H1 (cell line): ENCODE results near the gene USP38. TPM values are rescaled to one million over a fixed set of nuclear protein-coding genes. Genes with fewer than 3 reads are reported as not detected.

Experiments used
- CTCF ChIA-PET: fragments of 300-600 bp; sonication (Branson Sonifier 250); formaldehyde crosslinking; loops from one replicate; lab custom pipeline; 2021; ENCODE audit not compliant: partially characterized antibody; lab: Charles Lee
- POLR2A ChIA-PET: fragments of 300-600 bp; sonication (Branson Sonifier 250); formaldehyde crosslinking; loops from one replicate; lab custom pipeline; 2021; ENCODE audit warnings: inconsistent platforms; ENCODE audit not compliant: partially characterized antibody; lab: Charles Lee
- DNase-seq, 2 experiments: peaks; one replicate each; pipeline versions ENCODE4 v3.0.0 to v3.0.0-alpha.2; 2010 to 2022; ENCODE audit warnings: low spot score in 2 of 2, low read depth in 1 of 2, mixed read lengths in 1 of 2
- FAIRE-seq: peaks from 2 replicates; lab custom pipeline; 2011; peaks lifted over from hg19 to GRCh38; lab: Jason Lieb, UNC
- H2AFZ ChIP-seq: 2 replicates; pipeline ENCODE4 v1.8.1; 2012; ENCODE audit warnings: low read length, inconsistent platforms
- H2AK5ac ChIP-seq: 2 replicates; pipeline ENCODE4 v1.6.1; 2013; ENCODE audit warnings: low read depth, low read length
- H2BK120ac ChIP-seq: replicated peaks from 2 replicates; pipeline ENCODE3; 2013; ENCODE audit warnings: low read depth, low read length, inconsistent platforms
- H2BK12ac ChIP-seq: 2 replicates; pipeline ENCODE4 v1.6.1; 2013; ENCODE audit warnings: low read depth, low read length
- H2BK15ac ChIP-seq: 2 replicates; pipeline ENCODE4 v1.6.1; 2013; ENCODE audit warnings: low read length
- H2BK20ac ChIP-seq: 2 replicates; pipeline ENCODE4 v1.6.1; 2013; ENCODE audit warnings: low read length
- H2BK5ac ChIP-seq: 2 replicates; pipeline ENCODE4 v1.6.1; 2013; ENCODE audit warnings: low read depth, low read length
- H3K14ac ChIP-seq: 2 replicates; pipeline ENCODE4 v1.6.1; 2013; ENCODE audit warnings: inconsistent platforms; ENCODE audit not compliant: insufficient read length
- H3K18ac ChIP-seq: 2 replicates; pipeline ENCODE4 v1.6.1; 2013; ENCODE audit warnings: low read length; ENCODE audit errors: extremely low read depth
- H3K23ac ChIP-seq: 2 replicates; pipeline ENCODE4 v1.6.1; 2013; ENCODE audit warnings: inconsistent platforms; ENCODE audit not compliant: insufficient read length
- H3K23me2 ChIP-seq: 2 replicates; pipeline ENCODE4 v1.6.1; 2013; ENCODE audit warnings: low read depth, low read length
- H3K27ac ChIP-seq: 2 replicates; pipeline ENCODE4 v1.6.1; 2011; ENCODE audit warnings: low read depth, low read length, inconsistent platforms
- H3K27me3 ChIP-seq, 4 experiments: replicated peaks in 1 of 4; 1 replicate in 1 of 4; 2 replicates in 3 of 4; pipeline versions ENCODE4 v1.6.1 to v1.8.1; 2011 to 2013; ENCODE audit warnings: low read length in 3 of 4, mild to moderate bottlenecking in 3 of 4, inconsistent platforms in 2 of 4, mixed read lengths in 2 of 4, moderate library complexity in 1 of 4; ENCODE audit not compliant: control insufficient read depth in 3 of 4, insufficient read depth in 3 of 4; ENCODE audit errors: extremely low read depth in 1 of 4
- H3K36me3 ChIP-seq, 4 experiments: 2 replicates each; pipeline versions ENCODE4 v1.6.1 to v1.8.1; 2011 to 2013; ENCODE audit warnings: mild to moderate bottlenecking in 4 of 4, low read length in 3 of 4, moderate library complexity in 2 of 4, control low read depth in 1 of 4, inconsistent platforms in 1 of 4; ENCODE audit not compliant: insufficient read depth in 4 of 4, control insufficient read depth in 2 of 4
- H3K4ac ChIP-seq: replicated peaks from 2 replicates; pipeline ENCODE3; 2013; ENCODE audit warnings: low read length, low read depth, mixed read lengths, inconsistent platforms; ENCODE audit not compliant: insufficient read length
- H3K4me1 ChIP-seq, 4 experiments: replicated peaks in 1 of 4; 1 replicate in 1 of 4; 2 replicates in 3 of 4; pipeline versions ENCODE4 v1.6.1 to v1.8.1; 2011 to 2013; ENCODE audit warnings: low read length in 3 of 4, inconsistent platforms in 2 of 4, mixed read lengths in 1 of 4; ENCODE audit not compliant: insufficient read depth in 4 of 4, control insufficient read depth in 3 of 4
- H3K4me2 ChIP-seq, 2 experiments: 2 replicates each; pipeline versions ENCODE4 v1.6.1 to v1.8.1; 2011 to 2013; ENCODE audit warnings: low read depth in 2 of 2, low read length in 2 of 2, control low read depth in 1 of 2, inconsistent platforms in 1 of 2, mild to moderate bottlenecking in 1 of 2; ENCODE audit not compliant: insufficient read depth in 1 of 2
- H3K4me3 ChIP-seq, 4 experiments: fragments of 200-600, 300-600 bp in 1 of 4; sonication (generic), shearing (Covaris generic), sonication (Bioruptor Twin) in 1 of 4; 2 replicates each; pipeline versions ENCODE4 v1.5.1 to v1.8.1; 2011 to 2016; ENCODE audit warnings: low read length in 4 of 4, low read depth in 3 of 4, control low read depth in 2 of 4, inconsistent platforms in 2 of 4, mild to moderate bottlenecking in 2 of 4, mixed read lengths in 1 of 4, moderate library complexity in 1 of 4; ENCODE audit not compliant: insufficient read depth in 2 of 4; ENCODE audit errors: extremely low read depth in 1 of 4
- H3K56ac ChIP-seq: replicated peaks from 2 replicates; pipeline ENCODE3; 2013; ENCODE audit warnings: low read depth, mild to moderate bottlenecking, mixed read lengths, low read length, inconsistent platforms; ENCODE audit not compliant: insufficient read length
- H3K79me1 ChIP-seq: 2 replicates; pipeline ENCODE4 v1.6.1; 2013; ENCODE audit warnings: low read depth, low read length, control low read depth
- H3K79me2 ChIP-seq, 2 experiments: 2 replicates each; pipeline versions ENCODE4 v1.6.1 to v1.8.1; 2012 to 2013; ENCODE audit warnings: low read length in 2 of 2, mild to moderate bottlenecking in 2 of 2, inconsistent platforms in 1 of 2; ENCODE audit not compliant: insufficient read depth in 2 of 2, control insufficient read depth in 1 of 2
- H3K9ac ChIP-seq, 4 experiments: replicated peaks in 1 of 4; 1 replicate in 1 of 4; 2 replicates in 3 of 4; pipeline versions ENCODE4 v1.6.1 to v1.8.1; 2011 to 2013; ENCODE audit warnings: low read depth in 3 of 4, low read length in 3 of 4, control low read depth in 2 of 4, mild to moderate bottlenecking in 2 of 4, moderate library complexity in 2 of 4, inconsistent platforms in 1 of 4; ENCODE audit errors: extremely low read depth in 1 of 4
- H3K9me3 ChIP-seq, 2 experiments: 2 replicates each; pipeline versions ENCODE4 v1.6.1 to v1.8.1; 2012 to 2013; ENCODE audit warnings: mild to moderate bottlenecking in 2 of 2, moderate library complexity in 2 of 2, control low read depth in 1 of 2, inconsistent platforms in 1 of 2, low read depth in 1 of 2, low read length in 1 of 2, mixed read lengths in 1 of 2; ENCODE audit not compliant: insufficient read depth in 2 of 2
- H4K20me1 ChIP-seq, 2 experiments: replicated peaks in 1 of 2; 2 replicates each; pipeline versions ENCODE3 to v1.8.1; 2011 to 2013; ENCODE audit warnings: inconsistent platforms in 2 of 2, low read length in 2 of 2, mild to moderate bottlenecking in 1 of 2; ENCODE audit not compliant: insufficient read depth in 2 of 2, control insufficient read depth in 1 of 2
- H4K5ac ChIP-seq: 2 replicates; pipeline ENCODE4 v1.6.1; 2013; ENCODE audit warnings: low read length, low read depth, mixed read lengths, inconsistent platforms; ENCODE audit not compliant: insufficient read length
- H4K8ac ChIP-seq: 2 replicates; pipeline ENCODE4 v1.8.0; 2013; ENCODE audit warnings: mild to moderate bottlenecking, moderate library complexity, low read length, inconsistent platforms; ENCODE audit not compliant: insufficient read depth; ENCODE audit errors: extremely low read depth
- H4K91ac ChIP-seq: replicated peaks from 2 replicates; pipeline ENCODE3; 2013; ENCODE audit warnings: low read length, mixed read lengths, inconsistent platforms; ENCODE audit not compliant: insufficient read length
- BRCA1 ChIP-seq: IDR thresholded peaks from 2 replicates; pipeline ENCODE4 v1.6.1; 2012; ENCODE audit warnings: low read depth, low read length, improper control_type of control experiment
- GTF2F1 ChIP-seq: IDR thresholded peaks from 2 replicates; pipeline ENCODE4 v1.6.1; 2012; ENCODE audit warnings: low read depth, low read length, improper control_type of control experiment, borderline replicate concordance
- HDAC6 ChIP-seq: IDR thresholded peaks from one replicate; pipeline ENCODE4 v1.7.1; 2012; ENCODE audit warnings: low read depth, mild to moderate bottlenecking, inconsistent platforms, low read length, moderate library complexity
- MAX ChIP-seq: IDR thresholded peaks from 2 replicates; pipeline ENCODE4 v1.6.1; 2012; ENCODE audit warnings: inconsistent platforms
- NANOG ChIP-seq: IDR thresholded peaks from 2 replicates; pipeline ENCODE4 v1.6.1; 2011; ENCODE audit warnings: low read length, low read depth, mild to moderate bottlenecking, inconsistent platforms; ENCODE audit not compliant: insufficient read depth, poor library complexity, severe bottlenecking
- POU5F1 ChIP-seq: IDR thresholded peaks from 2 replicates; pipeline ENCODE4 v1.6.1; 2011; ENCODE audit warnings: low read depth, mild to moderate bottlenecking, low read length, moderate library complexity
- RNF2 ChIP-seq: fragments of 200-900, 300-1000 bp; sonication (generic); IDR thresholded peaks from 2 replicates; pipeline ENCODE4 v1.7.1; 2016; ENCODE audit warnings: borderline replicate concordance, low read depth, mild to moderate bottlenecking, antibody characterized with exemption, low read length; ENCODE audit not compliant: poor library complexity, severe bottlenecking; ENCODE audit errors: missing control alignments
- SIN3A ChIP-seq, 2 experiments: IDR thresholded peaks in 1 of 2; conservative IDR thresholded peaks in 1 of 2; 2 replicates each; pipeline ENCODE4 v1.6.1; 2011 to 2012; ENCODE audit warnings: low read length in 2 of 2, improper control_type of control experiment in 1 of 2, low read depth in 1 of 2, mild to moderate bottlenecking in 1 of 2
- SP2 ChIP-seq: IDR thresholded peaks from 2 replicates; pipeline ENCODE4 v1.6.1; 2012; ENCODE audit warnings: mild to moderate bottlenecking, low read length, inconsistent platforms
- SRF ChIP-seq: IDR thresholded peaks from 2 replicates; pipeline ENCODE4 v1.6.1; 2011; ENCODE audit warnings: mild to moderate bottlenecking, low read depth, low read length, moderate library complexity
- SUZ12 ChIP-seq: fragments of 200-600 bp; sonication (generic); IDR thresholded peaks from 2 replicates; pipeline ENCODE4 v1.6.1; 2012; ENCODE audit warnings: mild to moderate bottlenecking, inconsistent platforms, low read length, moderate library complexity, mixed read lengths
- TBP ChIP-seq: IDR thresholded peaks from 2 replicates; pipeline ENCODE4 v1.6.1; 2011; ENCODE audit warnings: low read depth, low read length, improper control_type of control experiment
- YY1 ChIP-seq: IDR thresholded peaks from 2 replicates; pipeline ENCODE4 v1.6.1; 2011; ENCODE audit warnings: low read depth, mild to moderate bottlenecking, low read length
- WGBS, 2 experiments: shearing (Covaris generic) in 1 of 2; methylation state at CpG; one replicate each; pipeline versions ENCODE4 v1.1.6 to v1.1.7; 2013 to 2015; ENCODE audit warnings: low lambda C conversion rate in 2 of 2, mixed read lengths in 2 of 2, inconsistent platforms in 1 of 2, low coverage in 1 of 2, missing lambda C conversion rate in 1 of 2; ENCODE audit not compliant: insufficient replicate concordance in 2 of 2, insufficient coverage in 1 of 2, insufficient read length in 1 of 2; ENCODE audit errors: extremely low coverage in 1 of 2, missing lambda C conversion rate in 1 of 2; 5-methylcytosine and 5-hydroxymethylcytosine counted together
- polyA plus RNA-seq, 7 experiments: library from polyadenylated mRNA; depleted of rRNA in 3 of 7; stranded (reverse) in 5 of 7; unstranded in 2 of 7; fragments of >200 nt in 5 of 7; fragments of 200-250 nt in 2 of 7; gene quantifications; 1 replicate in 5 of 7; 2 replicates in 1 of 7; 4 replicates in 1 of 7; pipeline versions ENCODE4 v1.2.1 to v1.2.3, GENCODE V29; 2011 to 2013; ENCODE audit warnings: missing spikeins in 2 of 7, mixed read lengths in 2 of 7
- total RNA-seq: library from RNA; stranded (reverse); fragmentation: NEBNext Ultra II Directional; extraction: Animal tissue kit (Norgen Biotek cat#: 25700); gene quantifications from 2 replicates; pipeline ENCODE4 v1.2.1, GENCODE V29; 2021

USP38 gene
- total and polyA plus RNA-seq, 2 of the 8 experiments (the other 6 are each of a cell fraction or from before 2014, with no cell fraction given), result 3.2 to 10.5 TPM

GRCh38 chr4:143270256-143270838, 85.6 kb downstream of the USP38 start:
- TF ChIP-seq SUZ12, result no peak
- no peak for TF ChIP-seq YY1
- no peak for TF ChIP-seq RNF2
- TF ChIP-seq POU5F1, result no peak
- TF ChIP-seq TBP, result no peak
- TF ChIP-seq GTF2F1, result no peak
- TF ChIP-seq SP2, result no peak
- TF ChIP-seq BRCA1, result no peak
- no peak for TF ChIP-seq NANOG
- TF ChIP-seq SRF, result no peak
- TF ChIP-seq MAX, result no peak
- no peak for TF ChIP-seq HDAC6
- TF ChIP-seq SIN3A (conservative IDR thresholded peaks at IDR 0.05 in 1 of 2, IDR thresholded peaks at IDR 0.05 in 1 of 2; ENCODE audit: low read depth in 1 of 2, low read length in 2 of 2), result no peak
- Histone ChIP-seq H4K5ac (no peak overlapping the region), H4K8ac (no peak overlapping the region), H3K56ac (no peak overlapping the region), H3K79me1 (no peaks in the 10 kb centered on the region), H3K79me2 (no peaks in the 10 kb centered on the region), H3K4me1 (no peaks in the 10 kb centered on the region), H3K4ac (no peak overlapping the region), H3K14ac (no peak overlapping the region), H2AK5ac (no peak overlapping the region), H3K18ac (no peak overlapping the region), H3K36me3 (no peaks in the 10 kb centered on the region), H2AFZ (no peak overlapping the region), H2BK15ac (no peak overlapping the region), H3K27me3 (no peaks in the 10 kb centered on the region), H2BK5ac (no peak overlapping the region), H3K23me2 (no peaks in the 10 kb centered on the region), H3K4me3 (no peak overlapping the region), H3K27ac (no peak overlapping the region), H4K91ac (no peak overlapping the region), H2BK12ac (no peak overlapping the region), H3K9me3 (peaks cover 23 to 27% of the 10 kb centered on the region in 2 experiments), H3K23ac (no peak overlapping the region), H3K4me2 (no peak overlapping the region), H2BK20ac (no peak overlapping the region), H3K9ac (no peak overlapping the region), H2BK120ac (no peak overlapping the region), H4K20me1 (no peaks in the 10 kb centered on the region)
- FAIRE-seq, result no peak
- DNase-seq, result no peak
- CTCF ChIA-PET, result interaction anchor here (2.1 to 2.9 kb wide), 2 partner anchors 10 to 59 kb away, joined by 6 to 11 read pairs; no protein-coding TSS in a partner anchor
- 83% methylated on average over 2 of the region's 2 CpGs; no CpG with 5 or more reads in 1 of the 2 experiments for WGBS, 2 experiments
- POLR2A ChIA-PET, result no interaction called here
